IMR-90 (cell line): ENCODE data around the gene SPDYE2.
"Not testable (repeated sequence)": the region's sequence is repeated elsewhere in the genome, so short reads cannot be mapped to it uniquely, and the experiment has no call there.

Experiments used
- BHLHE40 ChIP-seq: fragments of 150-350 bp; IDR thresholded peaks from 2 replicates; pipeline ENCODE4 v1.6.1; 2016; ENCODE audit warnings: mild to moderate bottlenecking, low read depth, low read length
- MAFK ChIP-seq: IDR thresholded peaks from 2 replicates; pipeline ENCODE4 v1.6.1; 2012; ENCODE audit warnings: low read depth, low read length, improper control_type of control experiment
- MAZ ChIP-seq: IDR thresholded peaks from 2 replicates; pipeline ENCODE4 v1.6.1; 2012; ENCODE audit warnings: low read depth, mild to moderate bottlenecking, low read length, improper control_type of control experiment, moderate library complexity, borderline replicate concordance
- POLR2A ChIP-seq: IDR thresholded peaks from 2 replicates; pipeline ENCODE4 v1.6.1; 2012; ENCODE audit warnings: mild to moderate bottlenecking, low read depth, low read length
- RAD21 ChIP-seq: IDR thresholded peaks from 2 replicates; pipeline ENCODE4 v1.6.1; 2012; ENCODE audit warnings: low read length, improper control_type of control experiment
- RCOR1 ChIP-seq: IDR thresholded peaks from 2 replicates; pipeline ENCODE4 v1.6.1; 2012; ENCODE audit warnings: mild to moderate bottlenecking, low read length, improper control_type of control experiment; ENCODE audit not compliant: insufficient replicate concordance
- RFX5 ChIP-seq: IDR thresholded peaks from 2 replicates; pipeline ENCODE4 v1.8.0; 2012; ENCODE audit warnings: low read depth, mild to moderate bottlenecking, low read length, moderate library complexity
- TF ChIP-seq, protein P1 (sequence below): conservative IDR thresholded peaks from 2 replicates; pipeline ENCODE4 v1.5.1; 2012; ENCODE audit warnings: mild to moderate bottlenecking, low read depth, low read length, improper control_type of control experiment
- TF ChIP-seq, protein P2 (sequence below): fragments of 150-350 bp; IDR thresholded peaks from 2 replicates; pipeline ENCODE4 v1.6.1; 2017; ENCODE audit warnings: mild to moderate bottlenecking, antibody characterized with exemption, low read length, low read depth
- TF ChIP-seq, protein P3 (sequence below): fragments of 150-350 bp; IDR thresholded peaks from 2 replicates; pipeline ENCODE4 v1.6.1; 2016; ENCODE audit warnings: low read depth, mild to moderate bottlenecking, low read length, moderate library complexity, borderline replicate concordance

DNA sequence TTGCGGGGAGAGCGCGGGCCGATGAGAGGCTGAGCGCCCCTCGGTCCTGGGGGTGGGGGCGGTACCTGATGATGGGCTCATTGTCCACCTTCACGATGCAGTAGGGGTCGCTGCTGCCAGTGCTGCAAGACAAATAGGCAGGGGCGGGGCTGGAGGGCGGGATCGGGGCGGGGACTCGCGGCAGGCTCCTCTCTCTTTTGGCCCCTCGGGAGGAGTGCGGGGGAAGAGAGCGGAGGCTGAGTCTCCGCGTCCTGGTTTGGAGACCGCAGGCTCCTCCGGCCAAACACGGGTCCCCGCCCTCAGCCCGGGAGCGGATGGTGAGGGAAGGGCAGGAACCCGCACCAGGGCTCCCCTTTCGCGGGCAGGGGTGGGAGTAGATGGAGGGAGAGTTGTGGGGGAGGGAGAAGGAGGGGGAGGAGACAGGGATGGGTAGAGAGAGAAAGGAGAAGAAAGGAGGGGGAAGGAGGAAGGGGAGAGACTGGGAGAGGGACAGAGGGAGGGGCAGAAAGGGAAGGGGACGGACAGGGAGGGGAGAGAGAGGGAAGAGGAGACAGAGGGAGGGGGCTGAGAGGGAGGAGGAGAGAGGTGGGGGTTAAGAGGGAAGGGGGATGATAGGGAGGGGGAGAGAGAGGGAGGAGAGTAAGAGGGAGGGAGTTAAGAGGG lies 39.0 kb upstream of the SPDYE2 start:
- TF ChIP-seq POLR2A, BHLHE40, RCOR1, MAZ, RAD21, MAFK, RFX5: not testable (repeated sequence)
- TF ChIP-seq, protein P1, sequence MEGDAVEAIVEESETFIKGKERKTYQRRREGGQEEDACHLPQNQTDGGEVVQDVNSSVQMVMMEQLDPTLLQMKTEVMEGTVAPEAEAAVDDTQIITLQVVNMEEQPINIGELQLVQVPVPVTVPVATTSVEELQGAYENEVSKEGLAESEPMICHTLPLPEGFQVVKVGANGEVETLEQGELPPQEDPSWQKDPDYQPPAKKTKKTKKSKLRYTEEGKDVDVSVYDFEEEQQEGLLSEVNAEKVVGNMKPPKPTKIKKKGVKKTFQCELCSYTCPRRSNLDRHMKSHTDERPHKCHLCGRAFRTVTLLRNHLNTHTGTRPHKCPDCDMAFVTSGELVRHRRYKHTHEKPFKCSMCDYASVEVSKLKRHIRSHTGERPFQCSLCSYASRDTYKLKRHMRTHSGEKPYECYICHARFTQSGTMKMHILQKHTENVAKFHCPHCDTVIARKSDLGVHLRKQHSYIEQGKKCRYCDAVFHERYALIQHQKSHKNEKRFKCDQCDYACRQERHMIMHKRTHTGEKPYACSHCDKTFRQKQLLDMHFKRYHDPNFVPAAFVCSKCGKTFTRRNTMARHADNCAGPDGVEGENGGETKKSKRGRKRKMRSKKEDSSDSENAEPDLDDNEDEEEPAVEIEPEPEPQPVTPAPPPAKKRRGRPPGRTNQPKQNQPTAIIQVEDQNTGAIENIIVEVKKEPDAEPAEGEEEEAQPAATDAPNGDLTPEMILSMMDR: not testable (repeated sequence)
- TF ChIP-seq, protein P2, sequence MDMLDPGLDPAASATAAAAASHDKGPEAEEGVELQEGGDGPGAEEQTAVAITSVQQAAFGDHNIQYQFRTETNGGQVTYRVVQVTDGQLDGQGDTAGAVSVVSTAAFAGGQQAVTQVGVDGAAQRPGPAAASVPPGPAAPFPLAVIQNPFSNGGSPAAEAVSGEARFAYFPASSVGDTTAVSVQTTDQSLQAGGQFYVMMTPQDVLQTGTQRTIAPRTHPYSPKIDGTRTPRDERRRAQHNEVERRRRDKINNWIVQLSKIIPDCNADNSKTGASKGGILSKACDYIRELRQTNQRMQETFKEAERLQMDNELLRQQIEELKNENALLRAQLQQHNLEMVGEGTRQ: not testable (repeated sequence)
- TF ChIP-seq, protein P3, sequence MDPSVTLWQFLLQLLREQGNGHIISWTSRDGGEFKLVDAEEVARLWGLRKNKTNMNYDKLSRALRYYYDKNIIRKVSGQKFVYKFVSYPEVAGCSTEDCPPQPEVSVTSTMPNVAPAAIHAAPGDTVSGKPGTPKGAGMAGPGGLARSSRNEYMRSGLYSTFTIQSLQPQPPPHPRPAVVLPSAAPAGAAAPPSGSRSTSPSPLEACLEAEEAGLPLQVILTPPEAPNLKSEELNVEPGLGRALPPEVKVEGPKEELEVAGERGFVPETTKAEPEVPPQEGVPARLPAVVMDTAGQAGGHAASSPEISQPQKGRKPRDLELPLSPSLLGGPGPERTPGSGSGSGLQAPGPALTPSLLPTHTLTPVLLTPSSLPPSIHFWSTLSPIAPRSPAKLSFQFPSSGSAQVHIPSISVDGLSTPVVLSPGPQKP: not testable (repeated sequence)
